Mesendoderm (in vitro differentiated cells): ENCODE results near the gene PLXNA3.

Source experiments
- DNase-seq: peaks from one replicate; pipeline ENCODE4 v3.0.0; 2013
- H2AK5ac ChIP-seq: 2 replicates; pipeline ENCODE4 v1.6.1; 2013; ENCODE audit warnings: low read length, inconsistent platforms
- H2BK120ac ChIP-seq: 2 replicates; pipeline ENCODE4 v1.6.1; 2013; ENCODE audit warnings: low read depth, mild to moderate bottlenecking, low read length, moderate library complexity, mixed read lengths
- H2BK15ac ChIP-seq: replicated peaks from 2 replicates; pipeline ENCODE4 v1.6.1; 2013; ENCODE audit warnings: low read depth, mild to moderate bottlenecking, moderate library complexity
- H2BK5ac ChIP-seq: 2 replicates; pipeline ENCODE4 v1.6.1; 2013; ENCODE audit warnings: low read length, inconsistent platforms
- H3K18ac ChIP-seq: 2 replicates; pipeline ENCODE4 v1.6.1; 2013; ENCODE audit warnings: mild to moderate bottlenecking, low read length, mixed read lengths
- H3K23ac ChIP-seq: one replicate; pipeline ENCODE4 v1.6.1; 2013; ENCODE audit warnings: low read length
- H3K27ac ChIP-seq: 2 replicates; pipeline ENCODE4 v1.5.1; 2013; ENCODE audit warnings: low read depth, mild to moderate bottlenecking, inconsistent platforms, low read length, moderate library complexity
- H3K27me3 ChIP-seq: 2 replicates; pipeline ENCODE4 v1.6.1; 2013; ENCODE audit warnings: low read length, control low read depth, mild to moderate bottlenecking, inconsistent platforms; ENCODE audit not compliant: insufficient read depth, poor library complexity
- H3K36me3 ChIP-seq: 2 replicates; pipeline ENCODE4 v1.6.1; 2013; ENCODE audit warnings: low read length, inconsistent platforms; ENCODE audit not compliant: control insufficient read depth, insufficient read depth
- H3K4ac ChIP-seq: one replicate; pipeline ENCODE4 v1.6.1; 2013; ENCODE audit warnings: low read depth, mild to moderate bottlenecking, low read length, moderate library complexity
- H3K4me1 ChIP-seq: 2 replicates; pipeline ENCODE4 v1.6.1; 2013; ENCODE audit warnings: low read depth, low read length, inconsistent platforms; ENCODE audit not compliant: control insufficient read depth
- H3K4me2 ChIP-seq: 2 replicates; pipeline ENCODE4 v1.6.1; 2013; ENCODE audit warnings: low read length
- H3K4me3 ChIP-seq: 2 replicates; pipeline ENCODE4 v1.5.1; 2013; ENCODE audit warnings: mild to moderate bottlenecking, low read length
- H3K56ac ChIP-seq: one replicate; pipeline ENCODE4 v1.6.1; 2013; ENCODE audit warnings: low read length
- H3K79me1 ChIP-seq: 2 replicates; pipeline ENCODE4 v1.6.1; 2013; ENCODE audit warnings: low read length, inconsistent platforms
- H3K79me2 ChIP-seq: 2 replicates; pipeline ENCODE4 v1.6.1; 2013; ENCODE audit warnings: mild to moderate bottlenecking, low read length; ENCODE audit not compliant: control insufficient read depth, insufficient read depth
- H3K9ac ChIP-seq: 2 replicates; pipeline ENCODE4 v1.6.1; 2013; ENCODE audit warnings: low read length, inconsistent platforms
- H4K5ac ChIP-seq: one replicate; pipeline ENCODE4 v1.6.1; 2013; ENCODE audit warnings: low read length
- H4K8ac ChIP-seq: one replicate; pipeline ENCODE4 v1.6.1; 2013; ENCODE audit warnings: low read depth, mild to moderate bottlenecking, control low read depth, low read length, moderate library complexity
- WGBS: extraction: QIAGEN DNeasy Blood & Tissue Kit; methylation state at CpG from one replicate; pipeline ENCODE4 v1.1.7; 2013; ENCODE audit warnings: low lambda C conversion rate, missing lambda C conversion rate; ENCODE audit not compliant: insufficient coverage; ENCODE audit errors: extremely low coverage; 5-methylcytosine and 5-hydroxymethylcytosine counted together

PLXNA3 gene

DNA sequence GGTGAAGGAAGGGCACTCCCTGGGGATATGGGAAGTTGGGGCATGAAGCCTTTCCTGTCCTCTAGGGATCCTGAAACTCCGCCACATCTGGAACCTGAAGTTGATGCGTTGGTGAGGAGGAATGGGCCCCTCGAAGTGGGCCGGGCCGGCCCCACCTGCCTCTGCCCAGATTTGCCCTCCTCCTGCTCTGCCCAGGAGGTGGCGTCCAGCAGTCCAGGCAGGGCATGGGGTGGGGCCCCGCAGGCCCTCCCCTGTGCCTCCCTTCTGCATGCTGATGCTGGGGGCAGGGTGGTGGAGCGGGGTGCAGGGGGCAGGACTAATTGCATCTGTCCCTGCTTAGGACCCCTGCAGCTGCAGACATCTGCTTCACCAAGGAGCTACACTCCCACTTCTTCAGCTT lies 44.9 kb upstream of the PLXNA3 start:
- Histone ChIP-seq H2BK120ac (no peak overlapping the region), H2AK5ac (no peak overlapping the region), H3K36me3 (no peaks in the 10 kb centered on the region), H3K27ac (no peak overlapping the region), H2BK5ac (no peak overlapping the region), H3K9ac (no peak overlapping the region), H3K18ac (no peak overlapping the region), H3K4ac (no peak overlapping the region), H3K23ac (no peak overlapping the region), H3K4me2 (no peak overlapping the region), H3K4me1 (no peaks in the 10 kb centered on the region), H3K79me2 (no peaks in the 10 kb centered on the region), H3K4me3 (no peak overlapping the region), H4K5ac (no peak overlapping the region), H3K79me1 (no peaks in the 10 kb centered on the region), H3K27me3 (no peaks in the 10 kb centered on the region), H4K8ac (no peak overlapping the region), H2BK15ac (no peak overlapping the region), H3K56ac (no peak overlapping the region)
- no peak for DNase-seq
- WGBS = no CpG with 5 or more reads among the region's 8 CpGs

DNA sequence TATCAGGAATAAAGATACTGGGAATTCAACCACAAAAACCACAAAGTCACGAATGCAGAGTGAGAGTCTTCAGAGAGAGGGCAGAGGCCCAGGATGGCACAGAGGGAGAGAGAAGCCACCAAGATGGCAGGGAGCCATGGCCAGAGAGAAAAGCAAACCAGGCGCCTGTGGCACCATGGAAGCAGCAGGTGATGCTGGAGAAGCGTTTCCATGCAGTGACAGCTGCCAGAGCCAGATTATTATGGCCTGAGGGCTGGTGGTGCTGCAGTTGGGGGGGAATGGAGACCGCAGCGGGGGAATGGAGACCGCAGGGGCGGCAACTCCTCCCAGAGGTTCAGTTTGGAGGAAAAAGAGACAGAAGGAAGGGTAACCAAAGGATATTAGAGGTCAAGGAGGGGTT lies 40.9 kb upstream of the PLXNA3 start:
- no peak overlapping the region for H3K56ac ChIP-seq
- H3K4me1 ChIP-seq = no peaks in the 10 kb centered on the region
- H2BK5ac ChIP-seq = no peak overlapping the region
- no peak overlapping the region for H3K4ac ChIP-seq
- H2AK5ac ChIP-seq = no peak overlapping the region
- WGBS = no CpG with 5 or more reads among the region's 7 CpGs
- no peak overlapping the region for H3K4me2 ChIP-seq
- no peak overlapping the region for H4K5ac ChIP-seq
- H3K23ac ChIP-seq = no peak overlapping the region
- no peaks in the 10 kb centered on the region for H3K27me3 ChIP-seq
- no peaks in the 10 kb centered on the region for H3K79me2 ChIP-seq
- no peak overlapping the region for H2BK120ac ChIP-seq
- DNase-seq = no peak
- H2BK15ac ChIP-seq = no peak overlapping the region
- no peak overlapping the region for H3K9ac ChIP-seq
- no peaks in the 10 kb centered on the region for H3K79me1 ChIP-seq
- H4K8ac ChIP-seq = no peak overlapping the region
- no peak overlapping the region for H3K4me3 ChIP-seq
- H3K36me3 ChIP-seq = no peaks in the 10 kb centered on the region
- no peak overlapping the region for H3K18ac ChIP-seq
- H3K27ac ChIP-seq = no peak overlapping the region

DNA sequence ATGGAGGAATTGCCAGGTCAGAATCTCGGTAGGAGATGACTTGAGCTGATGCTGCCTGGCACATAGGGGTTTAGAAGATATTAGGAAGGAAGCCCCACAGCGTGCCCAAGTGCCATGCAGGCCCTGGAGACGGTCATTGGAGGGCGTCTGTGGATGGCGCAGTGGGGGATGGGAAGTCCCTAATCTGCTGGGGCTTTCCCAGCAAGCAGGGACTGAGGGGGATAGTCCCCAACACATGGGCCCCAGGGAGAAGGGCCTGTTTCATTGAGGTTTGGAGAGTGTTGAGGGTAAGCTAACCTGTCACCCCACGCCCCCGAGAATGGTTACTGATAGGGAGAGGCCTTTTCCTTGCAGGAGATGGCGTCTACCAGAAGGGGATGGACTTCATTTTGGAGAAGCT lies 38.9 kb upstream of the PLXNA3 start:
- H3K9ac ChIP-seq = no peak overlapping the region
- no peak overlapping the region for H3K18ac ChIP-seq
- H4K5ac ChIP-seq = no peak overlapping the region
- no peaks in the 10 kb centered on the region for H3K79me2 ChIP-seq
- no peak overlapping the region for H2BK15ac ChIP-seq
- no peak overlapping the region for H3K56ac ChIP-seq
- H2BK5ac ChIP-seq = no peak overlapping the region
- no peaks in the 10 kb centered on the region for H3K4me1 ChIP-seq
- H2BK120ac ChIP-seq = no peak overlapping the region
- no CpG with 5 or more reads among the region's 8 CpGs for WGBS
- H2AK5ac ChIP-seq = no peak overlapping the region
- H3K36me3 ChIP-seq = no peaks in the 10 kb centered on the region
- H3K4me2 ChIP-seq = no peak overlapping the region
- no peak overlapping the region for H3K27ac ChIP-seq
- no peak overlapping the region for H3K4me3 ChIP-seq
- H4K8ac ChIP-seq = no peak overlapping the region
- H3K23ac ChIP-seq = no peak overlapping the region
- DNase-seq = no peak
- no peak overlapping the region for H3K4ac ChIP-seq
- H3K79me1 ChIP-seq = no peaks in the 10 kb centered on the region
- H3K27me3 ChIP-seq = no peaks in the 10 kb centered on the region

GRCh38 chrX:154419688-154420401 lies 38.2 kb upstream of the PLXNA3 start:
- no peak overlapping the region for H3K18ac ChIP-seq
- no peak overlapping the region for H3K4ac ChIP-seq
- no peak overlapping the region for H3K27ac ChIP-seq
- H3K9ac ChIP-seq = no peak overlapping the region
- no peak overlapping the region for H2BK15ac ChIP-seq
- no peak overlapping the region for H2BK5ac ChIP-seq
- H3K4me1 ChIP-seq = no peaks in the 10 kb centered on the region
- H3K56ac ChIP-seq = no peak overlapping the region
- no peak for DNase-seq
- no peaks in the 10 kb centered on the region for H3K27me3 ChIP-seq
- no peak overlapping the region for H3K23ac ChIP-seq
- H3K4me2 ChIP-seq = no peak overlapping the region
- WGBS = no CpG with 5 or more reads among the region's 19 CpGs
- H3K4me3 ChIP-seq = no peak overlapping the region
- H3K79me1 ChIP-seq = no peaks in the 10 kb centered on the region
- H2AK5ac ChIP-seq = no peak overlapping the region
- H4K8ac ChIP-seq = no peak overlapping the region
- no peak overlapping the region for H4K5ac ChIP-seq
- H2BK120ac ChIP-seq = no peak overlapping the region
- no peaks in the 10 kb centered on the region for H3K79me2 ChIP-seq
- H3K36me3 ChIP-seq = no peaks in the 10 kb centered on the region

- Histone ChIP-seq H3K36me3 (no peaks in the 10 kb centered on the region), H3K9ac (no peak overlapping the region), H2BK120ac (no peak overlapping the region), H4K8ac (no peak overlapping the region), H3K79me2 (no peaks in the 10 kb centered on the region), H3K79me1 (no peaks in the 10 kb centered on the region), H3K18ac (no peak overlapping the region), H2AK5ac (no peak overlapping the region), H3K4ac (no peak overlapping the region), H3K4me1 (no peaks in the 10 kb centered on the region), H3K23ac (no peak overlapping the region), H3K56ac (no peak overlapping the region), H2BK5ac (no peak overlapping the region), H3K27me3 (no peaks in the 10 kb centered on the region), H3K27ac (no peak overlapping the region), H4K5ac (no peak overlapping the region), H3K4me3 (no peak overlapping the region), H3K4me2 (no peak overlapping the region), H2BK15ac (no peak overlapping the region)
- WGBS = no CpG with 5 or more reads among the region's 10 CpGs
- DNase-seq = no peak
Observed at GRCh38 chrX:154420402-154420756, 37.7 kb upstream of the PLXNA3 start.
